NCI-H2107 treated with DMSO at 0.1 percent for 48 hours (cell line): ENCODE measurements around the gene ZBTB42.

Source experiments
- DNase-seq: peaks from one replicate; lab custom pipeline; 2025; ENCODE audit not compliant: unreplicated experiment; lab: John Stamatoyannopoulos, UW

Gene ZBTB42

GRCh38 chr14:104794631-104794992 lies 6.3 kb upstream of the ZBTB42 start:
- DNase-seq = no peak

- DNase-seq = no peak
Measured at GRCh38 chr14:104794993-104795780, 5.7 kb upstream of the ZBTB42 start, which contains the start of gene AKT1. Gene AKT1, minus strand, starts transcription at chr14:104795748. Its CDS starts 3,105 bp downstream, at chr14:104792643.

GRCh38 chr14:104795781-104796686 lies 4.9 kb upstream of the ZBTB42 start:
- DNase-seq = no peak

GRCh38 chr14:104796687-104797081 lies 4.2 kb upstream of the ZBTB42 start:
- no peak for DNase-seq

GRCh38 chr14:104797115-104798044 lies 3.5 kb upstream of the ZBTB42 start:
- no peak for DNase-seq

GRCh38 chr14:104798300-104799243 lies 2.3 kb upstream of the ZBTB42 start:
- no peak for DNase-seq

GRCh38 chr14:104799244-104800014 lies 1.5 kb upstream of the ZBTB42 start:
- DNase-seq = no peak

GRCh38 chr14:104800015-104800770 lies 708 bp upstream of the ZBTB42 start:
- no peak for DNase-seq

- no peak for DNase-seq
Measured at GRCh38 chr14:104801520-104802393, 856 bp downstream of the ZBTB42 start.

DNA sequence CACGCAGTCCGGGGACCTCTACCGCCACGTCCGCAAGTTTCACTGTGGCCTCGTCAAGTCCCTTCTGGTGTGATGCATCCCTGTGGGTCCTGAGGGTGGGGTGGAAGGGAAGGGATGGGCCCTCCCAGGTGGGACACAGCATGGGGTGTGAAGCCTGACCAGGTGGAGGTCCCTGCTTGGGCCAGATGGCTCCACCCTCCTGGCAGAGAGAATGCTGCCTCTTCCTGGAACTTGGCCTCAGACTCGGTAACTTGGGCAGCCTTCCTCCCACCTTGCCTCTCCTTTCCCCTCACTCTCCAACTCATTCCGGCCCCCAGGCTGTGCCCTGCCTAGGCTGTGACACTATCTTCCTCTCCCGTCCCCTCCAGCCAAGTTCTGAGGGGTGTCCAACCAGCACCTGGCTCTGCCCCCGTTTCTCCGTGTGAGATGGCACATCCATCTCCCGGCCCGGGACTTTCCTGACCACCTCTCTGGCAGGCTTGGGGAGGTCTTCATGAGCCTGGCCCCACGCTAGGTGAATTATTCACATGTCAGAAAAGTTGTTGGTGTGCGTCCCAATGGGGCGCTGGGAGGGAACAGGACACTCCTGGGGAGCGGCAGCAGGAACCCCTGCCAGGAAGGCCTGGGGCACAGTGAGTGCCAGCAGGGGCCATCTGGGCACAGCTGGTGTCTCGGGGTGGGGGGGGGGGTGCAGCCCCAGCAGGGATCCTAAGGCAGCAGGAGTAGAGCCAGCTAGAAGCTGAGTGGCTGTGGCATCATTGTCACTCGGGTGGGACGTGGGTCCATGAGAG lies 1.7 kb downstream of the ZBTB42 start:
- DNase-seq = no peak

DNA sequence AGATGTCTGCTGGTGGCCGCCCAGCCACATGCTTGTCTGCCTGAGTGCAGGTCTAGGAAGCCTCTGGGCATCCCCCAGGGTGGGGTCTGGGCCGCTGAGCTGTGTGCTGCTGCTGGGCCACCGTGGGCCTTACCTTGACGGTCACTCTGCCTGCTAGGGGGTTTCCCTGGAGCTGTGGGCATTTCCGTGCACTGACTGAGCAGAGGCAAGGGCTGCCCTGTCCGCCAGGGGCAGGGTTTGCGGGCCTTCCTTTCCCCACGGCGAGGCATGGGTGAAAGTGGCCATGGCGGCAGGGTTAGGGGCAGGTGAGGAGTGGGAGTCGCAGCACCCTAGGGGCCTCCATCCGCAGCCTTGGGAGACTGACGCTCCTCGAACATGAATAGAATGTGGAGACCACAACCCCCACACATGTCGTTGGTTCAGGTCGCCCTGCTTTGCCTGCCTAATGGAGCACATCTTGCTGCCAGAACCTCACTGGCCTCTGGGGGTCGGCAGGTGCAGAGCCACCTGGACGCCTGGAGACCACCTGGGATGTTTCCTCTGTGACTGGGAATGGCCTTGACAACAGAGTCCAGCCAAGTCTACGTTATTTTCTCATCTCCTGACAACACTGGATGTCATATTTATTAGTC lies 2.5 kb downstream of the ZBTB42 start:
- no peak for DNase-seq

DNA sequence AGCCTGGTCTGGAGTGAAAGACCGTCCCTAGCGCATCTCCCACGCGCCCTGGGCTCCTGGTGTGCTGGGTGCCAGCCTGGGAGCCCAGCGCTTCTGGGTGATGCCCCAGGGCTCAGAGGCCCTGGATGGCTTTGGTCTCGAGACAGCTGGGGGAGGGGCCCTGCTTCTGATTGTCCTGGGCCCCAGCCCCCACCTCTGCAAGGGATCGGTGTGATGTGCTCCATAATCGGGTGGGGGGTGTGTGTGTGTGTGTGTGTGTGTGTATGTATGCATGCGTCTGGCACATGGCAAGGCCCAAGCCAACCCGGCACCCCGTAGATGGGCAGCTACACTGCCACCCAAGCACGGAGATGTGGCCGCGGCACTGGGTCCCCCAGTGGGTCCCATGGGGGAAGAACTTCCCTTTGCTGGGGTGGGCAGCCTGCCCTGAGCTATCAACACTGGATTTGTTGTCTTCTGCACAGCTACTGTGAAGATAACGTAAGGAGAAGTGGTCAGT lies 3.1 kb downstream of the ZBTB42 start:
- no peak for DNase-seq

DNA sequence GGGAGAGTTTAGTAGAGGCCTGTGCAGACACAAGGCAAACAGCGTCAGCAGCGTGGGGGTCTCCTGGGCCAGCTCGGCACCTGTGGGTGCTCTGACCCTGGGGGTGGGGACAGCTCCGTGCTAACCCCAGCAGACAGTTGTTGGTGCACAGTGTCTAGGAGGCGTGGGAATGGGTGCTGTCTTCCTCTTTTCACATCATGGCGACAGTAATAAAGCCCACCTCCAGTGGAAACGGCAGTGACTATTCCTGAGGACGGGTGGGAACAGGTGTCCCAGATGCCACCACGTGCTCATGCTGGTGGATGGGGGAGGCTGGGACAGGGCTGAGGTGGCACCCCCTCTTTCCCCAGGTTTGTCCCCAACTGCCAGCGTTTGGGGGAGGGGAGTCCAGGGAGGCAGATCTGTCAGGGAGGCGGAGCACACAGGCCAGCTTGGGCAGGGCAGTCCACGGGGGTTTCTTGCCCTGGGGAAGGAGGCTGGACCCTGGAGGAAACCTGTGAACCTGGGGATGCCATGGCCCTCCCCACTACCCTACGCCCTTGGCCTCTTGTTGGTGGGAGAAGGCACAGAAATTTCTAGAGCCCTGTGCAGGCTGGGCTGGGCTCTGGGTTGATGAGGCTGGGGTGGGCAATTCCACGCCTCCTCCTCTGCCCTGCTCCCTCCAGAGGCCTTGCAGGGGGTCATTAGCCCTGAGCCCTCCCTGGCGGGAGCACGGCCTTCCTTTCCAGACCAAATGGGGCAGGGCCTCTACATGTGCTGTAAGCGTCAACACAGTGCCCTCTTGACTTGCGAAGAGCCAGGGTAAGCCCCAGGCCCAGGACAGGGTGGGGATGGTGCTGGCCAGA lies 3.8 kb downstream of the ZBTB42 start:
- DNase-seq = no peak

- no peak for DNase-seq
Measured at GRCh38 chr14:104805326-104805678, 4.4 kb downstream of the ZBTB42 start.

DNA sequence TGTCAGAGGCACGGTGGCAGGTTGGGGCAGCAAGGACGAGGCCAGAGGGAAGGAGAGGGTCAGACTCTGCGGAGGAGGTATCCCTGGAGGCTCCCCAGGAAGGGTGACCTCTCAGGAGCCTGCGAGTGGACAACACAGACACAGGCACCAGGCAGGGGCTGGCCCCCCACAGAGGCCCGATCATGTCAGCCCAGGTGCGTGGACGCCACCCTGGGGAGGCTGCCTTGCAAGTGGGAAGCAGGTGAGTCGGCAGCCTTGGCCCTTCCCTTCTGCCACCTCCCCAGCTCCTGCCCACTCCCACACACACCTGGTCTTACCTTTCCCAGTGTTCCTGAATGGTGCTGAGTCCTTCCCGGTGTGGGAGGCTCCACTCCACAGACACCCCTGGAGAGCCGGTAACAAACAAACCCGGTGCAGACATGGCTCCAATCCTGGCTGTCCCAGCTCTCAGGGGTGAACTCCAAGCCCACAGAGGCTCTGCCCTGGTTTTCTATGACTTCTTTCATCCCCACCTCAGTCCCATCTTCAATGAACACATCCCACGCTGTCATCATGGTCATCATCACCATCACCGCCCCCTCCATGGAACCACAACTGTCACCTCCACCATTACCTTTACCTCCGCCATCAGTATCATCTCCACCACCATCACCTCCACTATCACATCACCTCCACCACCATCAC lies 5.2 kb downstream of the ZBTB42 start:
- DNase-seq = no peak
